Stimulated activated CD4-positive, alpha-beta T cell treated with anti-CD3 and anti-CD28 coated beads, Interleukin-15, amount 100 ng/mL, for 24 hours (primary cell): Measurements from ENCODE around the gene RNF14.

Source experiments
- DNase-seq: peaks from one replicate; pipeline ENCODE4 v3.0.0-alpha.2; 2020

Gene RNF14

GRCh38 chr5:141986072-141986471, 17.2 kb downstream of the RNF14 start:
- no peak for DNase-seq

- no peak for DNase-seq
These were observed 20.8 kb downstream of the RNF14 start for GRCh38 chr5:141989720-141990119.

GRCh38 chr5:141992349-141992963, 23.6 kb downstream of the RNF14 start:
- peak; percentile 86 for DNase-seq

GRCh38 chr5:141994511-141995136, 25.7 kb downstream of the RNF14 start:
- DNase-seq: no peak

GRCh38 chr5:141995656-141996055, 26.8 kb downstream of the RNF14 start:
- DNase-seq: no peak

- no peak for DNase-seq
These were observed 28.6 kb downstream of the RNF14 start for GRCh38 chr5:141997358-141997960.

GRCh38 chr5:142000173-142000572, 31.3 kb downstream of the RNF14 start:
- no peak for DNase-seq

GRCh38 chr5:142000704-142001484, 32.0 kb downstream of the RNF14 start:
- peak; percentile 29 for DNase-seq

GRCh38 chr5:142003266-142003800, 34.4 kb downstream of the RNF14 start:
- DNase-seq: no peak

- peak; percentile 50 for DNase-seq
These were observed 37.7 kb downstream of the RNF14 start for GRCh38 chr5:142006363-142007236.

GRCh38 chr5:142007237-142007544, 38.3 kb downstream of the RNF14 start:
- DNase-seq: no peak

- DNase-seq: no peak
These were observed 39.9 kb downstream of the RNF14 start for GRCh38 chr5:142008813-142009212.

- DNase-seq: no peak
These were observed 41.0 kb downstream of the RNF14 start for GRCh38 chr5:142009886-142010285.

GRCh38 chr5:142011572-142012185, 42.8 kb downstream of the RNF14 start:
- no peak for DNase-seq

- peak; percentile 82 for DNase-seq
These were observed 43.4 kb downstream of the RNF14 start for GRCh38 chr5:142012186-142012785.

- peak; percentile 78 for DNase-seq
These were observed 44.0 kb downstream of the RNF14 start, which contains the start of gene GNPDA1 for GRCh38 chr5:142012792-142013388. Gene GNPDA1, minus strand, starts transcription at chr5:142013027. Its CDS starts 992 bp downstream, at chr5:142012035.

GRCh38 chr5:142013734-142014521, 45.0 kb downstream of the RNF14 start:
- DNase-seq: peak; percentile 31

GRCh38 chr5:142014911-142015584, 46.1 kb downstream of the RNF14 start:
- peak; percentile 69 for DNase-seq

- DNase-seq: peak; percentile 67
These were observed 47.1 kb downstream of the RNF14 start for GRCh38 chr5:142015781-142016533.
